ENCODE results near the gene RPRD2.

DNA sequence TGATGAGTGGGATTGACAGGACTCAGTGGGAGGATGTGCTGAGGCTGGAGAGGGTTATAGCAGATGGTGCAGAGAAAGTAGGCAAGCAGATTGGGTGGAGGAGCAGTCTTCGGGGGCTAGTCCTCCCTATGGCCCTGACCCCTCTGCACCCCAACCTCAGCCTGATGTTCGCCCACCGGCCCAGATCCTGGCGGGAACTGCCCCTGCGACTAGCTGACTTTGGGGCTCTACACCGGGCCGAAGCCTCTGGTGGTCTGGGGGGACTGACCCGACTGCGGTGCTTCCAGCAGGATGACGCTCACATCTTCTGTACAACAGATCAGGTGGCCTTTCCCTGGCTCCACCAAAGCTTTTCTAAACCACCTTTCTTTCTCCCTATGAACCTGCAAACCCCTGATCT lies 134.4 kb downstream of the RPRD2 start:
- TF ChIP-seq, protein P1, sequence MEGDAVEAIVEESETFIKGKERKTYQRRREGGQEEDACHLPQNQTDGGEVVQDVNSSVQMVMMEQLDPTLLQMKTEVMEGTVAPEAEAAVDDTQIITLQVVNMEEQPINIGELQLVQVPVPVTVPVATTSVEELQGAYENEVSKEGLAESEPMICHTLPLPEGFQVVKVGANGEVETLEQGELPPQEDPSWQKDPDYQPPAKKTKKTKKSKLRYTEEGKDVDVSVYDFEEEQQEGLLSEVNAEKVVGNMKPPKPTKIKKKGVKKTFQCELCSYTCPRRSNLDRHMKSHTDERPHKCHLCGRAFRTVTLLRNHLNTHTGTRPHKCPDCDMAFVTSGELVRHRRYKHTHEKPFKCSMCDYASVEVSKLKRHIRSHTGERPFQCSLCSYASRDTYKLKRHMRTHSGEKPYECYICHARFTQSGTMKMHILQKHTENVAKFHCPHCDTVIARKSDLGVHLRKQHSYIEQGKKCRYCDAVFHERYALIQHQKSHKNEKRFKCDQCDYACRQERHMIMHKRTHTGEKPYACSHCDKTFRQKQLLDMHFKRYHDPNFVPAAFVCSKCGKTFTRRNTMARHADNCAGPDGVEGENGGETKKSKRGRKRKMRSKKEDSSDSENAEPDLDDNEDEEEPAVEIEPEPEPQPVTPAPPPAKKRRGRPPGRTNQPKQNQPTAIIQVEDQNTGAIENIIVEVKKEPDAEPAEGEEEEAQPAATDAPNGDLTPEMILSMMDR (IDR thresholded peaks at IDR 0.05; ENCODE audit: low read depth, low read length, missing input control), result no peak
- TF ChIP-seq TAF1 (conservative IDR thresholded peaks at IDR 0.05), result no peak
- TF ChIP-seq, protein P2, sequence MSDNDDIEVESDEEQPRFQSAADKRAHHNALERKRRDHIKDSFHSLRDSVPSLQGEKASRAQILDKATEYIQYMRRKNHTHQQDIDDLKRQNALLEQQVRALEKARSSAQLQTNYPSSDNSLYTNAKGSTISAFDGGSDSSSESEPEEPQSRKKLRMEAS (IDR thresholded peaks at IDR 0.05), result no peak
- TF ChIP-seq, protein P3, sequence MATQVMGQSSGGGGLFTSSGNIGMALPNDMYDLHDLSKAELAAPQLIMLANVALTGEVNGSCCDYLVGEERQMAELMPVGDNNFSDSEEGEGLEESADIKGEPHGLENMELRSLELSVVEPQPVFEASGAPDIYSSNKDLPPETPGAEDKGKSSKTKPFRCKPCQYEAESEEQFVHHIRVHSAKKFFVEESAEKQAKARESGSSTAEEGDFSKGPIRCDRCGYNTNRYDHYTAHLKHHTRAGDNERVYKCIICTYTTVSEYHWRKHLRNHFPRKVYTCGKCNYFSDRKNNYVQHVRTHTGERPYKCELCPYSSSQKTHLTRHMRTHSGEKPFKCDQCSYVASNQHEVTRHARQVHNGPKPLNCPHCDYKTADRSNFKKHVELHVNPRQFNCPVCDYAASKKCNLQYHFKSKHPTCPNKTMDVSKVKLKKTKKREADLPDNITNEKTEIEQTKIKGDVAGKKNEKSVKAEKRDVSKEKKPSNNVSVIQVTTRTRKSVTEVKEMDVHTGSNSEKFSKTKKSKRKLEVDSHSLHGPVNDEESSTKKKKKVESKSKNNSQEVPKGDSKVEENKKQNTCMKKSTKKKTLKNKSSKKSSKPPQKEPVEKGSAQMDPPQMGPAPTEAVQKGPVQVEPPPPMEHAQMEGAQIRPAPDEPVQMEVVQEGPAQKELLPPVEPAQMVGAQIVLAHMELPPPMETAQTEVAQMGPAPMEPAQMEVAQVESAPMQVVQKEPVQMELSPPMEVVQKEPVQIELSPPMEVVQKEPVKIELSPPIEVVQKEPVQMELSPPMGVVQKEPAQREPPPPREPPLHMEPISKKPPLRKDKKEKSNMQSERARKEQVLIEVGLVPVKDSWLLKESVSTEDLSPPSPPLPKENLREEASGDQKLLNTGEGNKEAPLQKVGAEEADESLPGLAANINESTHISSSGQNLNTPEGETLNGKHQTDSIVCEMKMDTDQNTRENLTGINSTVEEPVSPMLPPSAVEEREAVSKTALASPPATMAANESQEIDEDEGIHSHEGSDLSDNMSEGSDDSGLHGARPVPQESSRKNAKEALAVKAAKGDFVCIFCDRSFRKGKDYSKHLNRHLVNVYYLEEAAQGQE (IDR thresholded peaks at IDR 0.05), result no peak
- no peak for TF ChIP-seq FOXA1 (IDR thresholded peaks at IDR 0.05)
- TF ChIP-seq RAD21 (IDR thresholded peaks at IDR 0.05), result no peak
- TF ChIP-seq JUND (IDR thresholded peaks at IDR 0.05), result no peak
- TF ChIP-seq, protein P4, sequence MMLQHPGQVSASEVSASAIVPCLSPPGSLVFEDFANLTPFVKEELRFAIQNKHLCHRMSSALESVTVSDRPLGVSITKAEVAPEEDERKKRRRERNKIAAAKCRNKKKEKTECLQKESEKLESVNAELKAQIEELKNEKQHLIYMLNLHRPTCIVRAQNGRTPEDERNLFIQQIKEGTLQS (IDR thresholded peaks at IDR 0.05), result no peak
- TF ChIP-seq GABPA (IDR thresholded peaks at IDR 0.05 in 1 of 2, conservative IDR thresholded peaks at IDR 0.05 in 1 of 2), result no peak
- no peak for TF ChIP-seq SP1 (IDR thresholded peaks at IDR 0.05)
- TF ChIP-seq HNF4A (conservative IDR thresholded peaks at IDR 0.05), result no peak

Data from liver (tissue), 3 donors.